Heart left ventricle (tissue), 13 donors: ENCODE data around the gene SPINK14.

Experiments
- CTCF ChIP-seq, 12 donors: fragments of 200-600 bp; sonication (generic) in 4 of 12; IDR thresholded peaks; one replicate each; pipeline versions ENCODE4 v1.5.0 to v1.8.0; 2018 to 2022; ENCODE audit warnings: antibody characterized with exemption in 12 of 12, mild to moderate bottlenecking in 5 of 12
- POLR2A ChIP-seq, 2 donors: fragments of 450-650 bp; IDR thresholded peaks; one replicate each; pipeline ENCODE4 v1.6.1; 2017; ENCODE audit warnings: antibody characterized with exemption in 2 of 2, mild to moderate bottlenecking in 2 of 2, moderate library complexity in 2 of 2
- donor health status: ischemic (EF 13 %, LVEDD 7.1; RV severe dilation, severe dysfunction).
- donor health status: DM: no; HTN: yes; CAD: no.
- donor health status: DM: no; HTN: no; CAD: no.
- donor health status: ischemic (EF 25% LVEDD 6.9; RV normal size, moderate dysfunction).
- donor health status: ischemic (EF 25% LVEDD 5.7; RV mildly dilated, moderate dysfunction).
- donor health status: ischemic (EF 35%, LVEDD 5.7; RV mildly dilated, moderate dysfunction).
- donor health status: nonischemic (EF 11% LVEDD 7.7; RV severe dilation, severe dysfunction).
- donor health status: DM: yes; HTN: yes; CAD: no.
- donor health status: PGD.
- donor health status: ischemic (EF 29% LVEDD 5.4; RV normal size, mild dysfunction).
- donor health status: nonischemic (EF 23%, LVEDD 6.1; RV moderate dilation, normal function).

GRCh38 chr5:148191010-148191409, 22.7 kb downstream of the SPINK14 start:
- TF ChIP-seq POLR2A (IDR thresholded peaks at IDR 0.05) (no peak), CTCF (IDR thresholded peaks at IDR 0.05) (no peak)
